HG03354 (cell line): ENCODE measurements around the gene SMPD4.
"Not testable (repeated sequence)": the region's sequence is repeated elsewhere in the genome, so short reads cannot be mapped to it uniquely, and the experiment has no call there.

Source experiments
- ATAC-seq: cut with Tn5 transposase; IDR thresholded peaks from one replicate; pipeline ENCODE4 v1.9.1; 2021; ENCODE audit warnings: mild to moderate bottlenecking; ENCODE audit not compliant: unreplicated experiment, poor library complexity, severe bottlenecking

SMPD4 gene

DNA sequence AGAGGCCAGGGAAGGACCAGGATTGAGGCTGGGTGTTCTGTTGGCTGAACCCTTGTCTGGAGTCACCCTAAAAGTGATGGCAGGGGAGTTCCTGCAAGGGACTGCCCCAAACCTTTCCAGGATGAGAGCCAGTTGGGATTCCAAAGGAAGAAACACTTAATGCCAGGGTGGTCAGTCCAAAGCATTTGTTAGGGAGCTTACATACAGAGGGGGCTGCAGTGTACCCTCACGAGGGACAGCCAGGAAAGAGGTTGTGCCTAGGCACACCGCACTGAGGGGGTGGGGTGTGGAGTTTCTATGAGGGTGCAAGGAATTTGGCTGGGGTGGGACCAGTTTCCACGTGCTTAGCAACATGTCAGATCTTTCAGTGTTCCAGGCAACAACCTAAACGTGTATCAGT, 7.6 kb upstream of the SMPD4 start:
- ATAC-seq, result not testable (repeated sequence)

DNA sequence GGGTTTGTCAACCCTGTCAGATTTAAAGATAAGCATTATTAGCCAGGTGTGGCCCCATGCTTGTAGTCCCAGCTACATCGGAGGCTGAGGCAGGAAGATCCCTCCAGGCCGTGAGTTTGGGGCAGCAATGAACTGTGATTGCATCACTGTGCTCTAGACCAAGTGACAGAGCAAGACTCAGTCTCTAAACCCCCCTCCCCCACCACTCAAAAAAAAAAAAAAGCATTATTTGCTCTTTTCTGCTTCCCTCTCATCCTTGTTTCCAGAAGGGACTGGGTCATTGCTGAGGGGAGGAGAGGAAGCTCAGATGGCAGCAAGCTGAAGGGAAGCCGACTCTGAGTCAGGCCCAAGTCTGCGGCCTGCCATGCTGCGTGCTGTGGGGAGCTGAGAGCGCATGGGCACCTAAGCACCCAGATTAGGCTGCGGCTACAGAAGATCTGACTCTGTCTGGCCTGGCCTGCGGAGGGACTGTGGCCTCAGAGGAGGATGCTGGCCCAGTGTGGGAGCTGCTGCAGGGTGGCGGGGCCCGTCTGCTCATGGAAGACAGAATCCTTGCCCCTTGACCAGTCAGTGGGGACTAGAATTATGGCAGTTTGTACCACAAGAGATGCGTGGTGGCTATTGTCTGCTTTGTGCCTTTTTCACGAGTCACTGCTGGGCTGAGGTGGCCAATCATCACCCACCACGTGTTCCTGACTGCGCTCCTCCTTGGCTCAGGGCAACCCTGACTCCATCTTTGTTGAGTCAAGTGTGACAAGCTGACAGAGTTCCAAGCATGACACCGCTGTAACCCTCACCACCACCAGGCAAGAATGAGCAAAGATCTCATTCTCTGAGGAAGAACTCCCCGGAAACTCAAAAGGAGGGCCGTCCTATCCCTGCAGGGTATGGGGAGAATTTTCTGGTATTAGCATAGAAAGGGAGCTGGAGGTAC, 6.7 kb upstream of the SMPD4 start:
- not testable (repeated sequence) for ATAC-seq

DNA sequence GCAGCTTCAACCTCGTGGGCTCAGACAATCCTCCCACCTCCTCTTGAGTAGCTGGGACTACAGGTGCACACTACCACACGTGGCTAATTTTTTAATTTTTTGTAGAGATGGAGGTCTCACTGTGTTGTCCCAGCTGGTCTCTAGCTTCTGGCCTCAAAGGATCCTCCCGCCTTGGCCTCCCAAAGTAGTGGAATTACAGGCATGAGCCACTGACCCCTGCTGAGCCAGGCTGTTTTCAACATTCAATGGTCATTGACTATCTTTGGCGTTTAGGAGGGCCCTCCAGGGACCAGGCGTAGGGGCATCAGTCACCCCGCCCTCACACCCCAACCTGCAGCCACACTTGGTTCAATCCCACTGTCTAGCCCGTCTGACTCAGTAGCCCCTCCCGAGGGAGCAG, 5.9 kb upstream of the SMPD4 start:
- no peak for ATAC-seq

- no peak for ATAC-seq
Measured at GRCh38 chr2:130186391-130186790, 5.0 kb upstream of the SMPD4 start.

GRCh38 chr2:130185896-130186295, 4.5 kb upstream of the SMPD4 start:
- no peak for ATAC-seq

- ATAC-seq, result no peak
Measured at GRCh38 chr2:130185436-130185835, 4.0 kb upstream of the SMPD4 start.

DNA sequence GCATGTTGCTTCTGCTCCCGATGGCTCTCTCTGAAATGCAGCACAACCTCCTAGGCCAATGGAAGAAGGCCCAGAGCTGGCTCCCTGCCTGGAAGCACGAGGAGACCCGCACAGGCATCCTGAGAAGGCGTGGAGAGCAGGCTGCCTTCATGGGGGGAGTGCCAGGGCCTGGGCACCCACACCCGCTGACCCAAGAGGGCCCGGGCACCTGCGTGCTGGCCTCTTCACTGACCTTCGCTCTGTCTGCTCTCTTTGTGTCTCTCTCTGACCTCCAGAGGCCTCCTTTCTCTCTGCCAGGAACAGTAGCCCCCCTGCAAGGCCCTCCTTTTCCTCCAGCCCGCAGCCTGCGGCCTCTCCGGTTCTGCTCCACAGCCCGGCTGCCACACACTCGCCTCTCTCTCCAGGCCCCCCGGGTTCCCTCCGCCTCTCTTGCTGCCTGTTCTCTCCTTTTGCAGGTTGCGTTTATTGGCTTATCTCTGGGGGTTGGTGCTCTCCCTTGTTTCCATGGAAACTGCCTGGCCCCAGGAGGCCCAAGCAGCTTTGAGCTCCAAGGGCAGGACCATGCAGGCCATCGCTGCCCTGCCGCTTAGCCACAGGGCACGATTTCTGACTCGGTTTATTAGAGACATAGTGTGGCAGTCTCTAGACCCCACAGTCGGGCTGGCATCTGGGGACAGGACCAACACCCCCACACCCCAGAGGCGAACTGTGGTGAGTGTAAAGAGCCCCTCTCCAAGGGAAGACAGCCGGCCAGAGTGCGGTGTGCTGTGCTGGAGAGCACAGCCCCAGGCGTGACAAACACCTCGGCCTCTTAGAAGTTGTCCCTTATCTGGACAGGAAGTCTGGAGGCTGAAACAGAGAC, 2.3 kb upstream of the SMPD4 start:
- no peak for ATAC-seq

GRCh38 chr2:130182826-130183511, 1.6 kb upstream of the SMPD4 start:
- peak; percentile 24 for ATAC-seq

DNA sequence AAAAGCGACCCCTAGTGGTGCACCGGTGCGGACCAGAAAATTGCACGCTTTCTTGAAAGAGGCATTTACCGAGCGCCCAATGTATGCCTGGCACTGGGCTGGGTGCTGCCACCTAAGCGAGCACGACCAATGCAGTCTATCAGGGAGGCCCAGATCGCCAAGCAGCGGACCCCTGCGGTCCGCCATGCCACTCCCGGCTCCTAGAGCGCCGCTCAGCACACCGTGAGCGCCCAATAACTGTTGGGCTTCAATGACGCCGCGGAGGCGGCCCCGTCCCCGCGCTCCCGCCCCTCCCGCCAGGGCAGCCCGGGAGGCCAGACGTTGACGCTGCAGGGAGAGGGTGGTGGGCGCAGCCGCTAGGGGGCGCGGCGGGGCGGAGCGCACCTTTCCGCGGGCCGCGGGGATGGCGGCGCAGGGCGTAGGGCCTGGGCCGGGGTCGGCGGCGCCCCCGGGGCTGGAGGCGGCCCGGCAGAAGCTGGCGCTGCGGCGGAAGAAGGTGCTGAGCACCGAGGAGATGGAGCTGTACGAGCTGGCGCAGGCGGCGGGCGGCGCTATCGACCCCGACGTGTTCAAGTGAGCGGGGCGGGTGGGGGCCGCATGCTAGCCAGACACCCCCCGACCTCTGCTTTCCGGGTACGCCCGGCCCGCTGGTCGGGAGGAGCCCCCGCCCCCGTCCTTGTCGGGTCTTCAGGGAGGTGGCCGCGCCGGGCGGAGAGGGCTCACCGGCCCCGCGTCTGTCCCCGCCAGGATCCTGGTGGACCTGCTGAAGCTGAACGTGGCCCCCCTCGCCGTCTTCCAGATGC, 679 bp upstream of the SMPD4 start, which contains the start of gene MZT2B:
TSS of gene MZT2B (plus strand) at position 383 of the 803 bp plus-strand sequence. CDS start at position 404, 21 bp downstream.
- ATAC-seq, result peak; percentile 83

DNA sequence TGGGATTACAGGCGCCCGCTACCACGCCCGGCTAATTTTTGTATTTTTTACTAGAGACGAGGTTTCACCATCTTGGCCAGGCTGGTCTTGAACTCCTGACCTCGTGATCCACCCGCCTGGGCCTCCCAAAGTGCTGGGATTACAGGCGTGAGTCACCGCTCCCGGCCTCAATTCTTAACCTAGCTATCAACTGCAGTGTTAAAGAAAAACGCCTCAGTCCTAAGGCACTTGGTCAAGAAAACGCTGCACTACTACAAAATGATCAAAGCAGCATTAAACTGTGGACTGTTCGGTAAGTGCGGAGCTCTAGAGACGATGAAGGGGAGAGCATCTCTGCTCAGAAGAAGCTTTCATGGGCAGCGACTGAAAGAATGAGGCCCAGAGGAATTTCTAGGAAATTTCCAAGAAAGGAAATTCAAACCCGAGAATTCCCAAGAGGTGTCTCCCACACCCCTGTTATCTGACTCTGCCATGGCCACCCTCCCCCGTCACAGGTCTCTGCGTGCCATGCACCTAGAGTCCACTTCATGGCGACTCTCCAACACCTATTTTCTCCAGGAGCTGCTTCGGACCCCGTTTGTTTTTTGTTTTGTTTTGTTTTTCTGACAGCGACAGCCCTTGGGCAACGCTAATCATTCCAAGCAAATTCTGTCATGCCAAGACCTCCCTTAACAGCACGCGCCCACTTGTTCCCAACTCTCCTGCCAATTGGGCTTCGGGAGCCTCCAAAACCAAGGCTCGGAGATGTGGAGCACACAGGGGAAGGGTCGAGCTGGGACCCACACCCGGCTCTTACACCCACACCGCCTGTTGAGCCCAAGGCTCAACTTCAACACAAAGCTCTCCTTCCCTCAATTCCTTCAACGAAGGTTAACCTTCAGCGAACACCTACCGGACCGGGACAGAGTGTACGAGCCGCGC, 738 bp downstream of the SMPD4 start:
- ATAC-seq, result peak; percentile 0

GRCh38 chr2:130174866-130175265, 6.5 kb downstream of the SMPD4 start:
- ATAC-seq, result not testable (repeated sequence)

DNA sequence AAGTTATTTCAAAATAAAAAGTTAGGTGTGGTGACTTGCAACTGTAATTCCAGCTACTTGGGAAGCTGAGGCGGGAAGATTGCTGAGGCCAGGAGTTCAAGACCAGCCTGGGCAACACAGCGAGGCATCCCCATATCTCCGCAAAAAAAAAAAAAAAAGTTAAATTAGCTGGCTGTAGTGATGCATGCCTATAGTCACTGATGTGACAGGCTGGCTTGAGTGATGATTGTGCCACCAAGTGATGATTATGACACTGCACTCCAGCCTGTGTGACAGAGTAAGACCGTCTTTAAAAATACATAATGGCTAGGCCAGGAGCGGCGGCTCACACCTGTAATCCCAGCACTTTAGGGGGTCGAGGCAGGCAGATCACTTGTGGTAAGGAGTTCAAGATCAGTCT, 11.5 kb downstream of the SMPD4 start:
- no peak for ATAC-seq

DNA sequence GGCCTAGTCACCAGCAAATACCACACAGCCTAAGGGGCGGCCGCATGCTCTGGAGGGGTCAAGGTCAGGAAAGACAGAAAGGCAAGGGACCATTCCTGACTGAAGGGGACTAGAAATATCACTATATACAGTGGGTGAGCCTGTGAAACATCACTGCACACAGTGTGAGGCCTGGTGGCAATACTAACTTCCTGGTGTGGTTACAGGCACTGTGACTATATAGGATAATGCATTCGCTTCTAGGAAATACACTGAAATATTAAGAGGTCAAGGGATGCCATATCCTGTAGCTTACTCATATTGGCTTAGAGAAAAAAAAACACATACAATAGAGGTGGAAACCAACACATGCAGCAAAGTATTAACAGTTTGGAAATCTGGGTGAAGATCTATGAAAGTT, 12.2 kb downstream of the SMPD4 start:
- ATAC-seq, result not testable (repeated sequence)

GRCh38 chr2:130166611-130167010, 14.8 kb downstream of the SMPD4 start:
- ATAC-seq, result not testable (repeated sequence)

DNA sequence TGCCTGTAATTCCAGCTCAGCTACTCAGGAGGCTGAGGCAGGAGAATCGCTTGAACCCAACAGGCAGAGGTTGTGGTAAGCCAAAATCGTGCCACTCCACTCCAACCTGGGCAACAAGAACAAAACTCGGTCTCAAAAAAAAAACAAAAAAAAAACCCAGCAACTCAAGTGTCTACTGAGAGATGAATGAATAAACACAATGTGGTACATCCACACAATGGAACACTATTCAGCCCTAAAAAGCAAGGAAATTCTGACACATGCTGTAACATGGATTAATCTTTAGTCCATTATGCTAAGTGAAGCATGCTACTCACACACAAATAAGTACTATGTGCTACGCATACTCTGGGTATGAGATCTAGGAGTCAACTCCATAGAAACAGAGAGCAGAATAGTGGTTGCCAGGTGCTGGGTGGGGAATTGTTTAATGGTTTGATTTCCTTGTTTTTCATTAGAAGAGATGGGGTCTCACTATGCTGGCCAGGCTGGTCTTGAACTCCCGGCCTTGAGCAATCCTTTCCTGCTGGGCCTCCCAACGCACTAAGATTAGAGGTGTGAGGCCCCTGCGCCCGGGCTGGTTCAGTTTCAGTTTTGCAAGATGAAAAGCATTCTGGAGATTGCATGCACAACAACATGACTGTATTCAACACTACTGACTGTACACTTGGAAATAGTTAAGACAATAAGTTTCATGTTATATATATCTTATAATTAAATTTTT, 15.9 kb downstream of the SMPD4 start:
- no peak for ATAC-seq

GRCh38 chr2:130162968-130163367, 18.4 kb downstream of the SMPD4 start:
- ATAC-seq, result no peak

- not testable (repeated sequence) for ATAC-seq
Measured at GRCh38 chr2:130162486-130162885, 18.9 kb downstream of the SMPD4 start.
